Measurements from ENCODE around the gene SRP72.

SRP72 gene

DNA sequence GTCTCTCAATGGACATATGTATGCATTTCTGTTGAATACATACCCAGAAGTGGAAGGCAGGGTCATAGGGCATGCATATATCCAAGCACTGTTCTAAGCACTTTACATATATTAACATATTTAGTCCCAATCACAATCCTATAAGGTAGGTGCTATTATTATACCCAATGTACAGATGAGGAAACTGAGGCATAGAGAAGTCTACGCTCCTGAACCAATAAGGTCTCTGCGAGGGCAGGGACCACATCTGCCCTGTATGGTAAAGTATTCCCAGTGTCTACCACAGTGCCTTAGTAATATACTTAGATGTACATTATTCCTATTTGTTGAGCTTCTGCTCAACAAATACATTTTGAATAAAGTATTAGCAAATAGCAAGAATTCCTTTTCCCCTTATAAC is 37.2 kb upstream of the SRP72 start:
- TF ChIP-seq CTCF (IDR thresholded peaks at IDR 0.05; ENCODE audit: low read depth, low read length), result no peak
- DNase-seq (ENCODE audit: low read depth in 2 of 2), result no peak
- no peak overlapping the region for H3K4me3 ChIP-seq (replicated peaks in 1 of 2; ENCODE audit: low read depth in 2 of 2, low read length in 2 of 2)

DNA sequence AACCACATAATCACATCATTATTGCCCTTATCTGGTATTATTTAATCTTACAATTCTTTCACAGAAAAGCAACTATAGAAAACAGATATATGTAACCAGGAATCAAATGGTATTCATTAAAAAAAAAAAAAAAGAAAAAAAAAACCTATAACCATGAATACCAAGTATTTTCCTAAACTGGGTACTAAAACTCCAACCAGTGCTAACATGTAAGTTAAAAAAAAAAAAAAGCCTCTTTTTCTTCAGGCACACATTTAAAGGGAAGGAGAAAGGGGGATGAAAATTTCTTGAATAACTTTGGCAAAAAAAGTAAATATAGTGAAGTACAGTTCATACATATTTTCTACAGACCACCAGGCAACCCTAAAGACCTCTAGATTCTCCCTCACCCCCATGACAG is 34.1 kb upstream of the SRP72 start:
- DNase-seq (ENCODE audit: low read depth in 2 of 2), result no peak
- TF ChIP-seq CTCF (IDR thresholded peaks at IDR 0.05; ENCODE audit: low read depth, low read length), result no peak
- no peak overlapping the region for H3K4me3 ChIP-seq (replicated peaks in 1 of 2; ENCODE audit: low read depth in 2 of 2, low read length in 2 of 2)

- peak; percentile 65 to 76 for DNase-seq (ENCODE audit: low read depth in 2 of 2)
- TF ChIP-seq CTCF (IDR thresholded peaks at IDR 0.05; ENCODE audit: low read depth, low read length), result no peak
- H3K4me3 ChIP-seq (replicated peaks in 1 of 2; ENCODE audit: low read depth in 2 of 2, low read length in 2 of 2), result peak overlapping the region; percentile 65 to 85
These were observed 32.7 kb upstream of the SRP72 start for GRCh38 chr4:56434599-56435139.

DNA sequence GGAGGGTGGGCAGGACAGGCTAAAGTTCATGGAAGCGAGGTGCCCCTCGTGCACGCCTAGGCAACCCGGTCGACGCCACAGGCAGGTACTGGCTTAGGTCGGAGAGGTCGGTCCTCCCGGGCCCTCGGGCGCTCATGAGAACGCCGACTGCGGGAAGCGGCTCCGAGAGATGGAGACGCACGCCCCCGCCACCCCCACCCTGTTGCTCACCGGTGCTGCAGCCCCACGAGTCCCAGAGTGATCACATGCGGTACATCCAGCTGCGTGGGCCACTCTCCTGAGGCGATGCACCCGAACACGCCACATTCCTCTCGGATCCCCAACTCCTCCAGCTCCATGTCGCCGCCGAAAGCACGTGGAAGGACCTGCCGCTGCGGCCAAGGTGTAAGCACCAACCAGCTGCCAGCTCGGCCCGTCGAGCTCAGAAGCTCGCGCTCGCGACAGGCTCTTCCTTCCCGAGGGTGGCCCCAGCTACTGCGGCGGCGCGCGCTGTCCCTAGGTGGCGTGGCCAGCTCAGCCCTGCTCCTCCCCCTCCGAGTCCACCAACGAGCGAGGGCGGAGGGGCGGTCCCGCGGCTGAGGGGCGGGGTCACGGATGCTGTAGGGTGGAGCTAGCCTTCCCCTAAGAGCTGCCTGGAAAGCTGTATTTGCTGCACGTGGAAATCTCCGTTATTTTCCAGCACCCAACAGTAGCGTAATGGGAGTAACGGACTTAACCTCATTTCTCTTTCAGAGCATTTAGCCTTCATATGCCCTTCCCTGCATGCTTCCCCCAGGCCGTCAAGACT is 32.1 kb upstream of the SRP72 start, which contains the start of gene PPAT:
PPAT (minus strand) TSS at position 476 of the 787 bp plus-strand sequence; CDS start at position 338, 138 bp downstream.
- TF ChIP-seq CTCF (IDR thresholded peaks at IDR 0.05; ENCODE audit: low read depth, low read length), result no peak
- DNase-seq (ENCODE audit: low read depth in 2 of 2), result peak; percentile 98 to 99
- H3K4me3 ChIP-seq (replicated peaks in 1 of 2; ENCODE audit: low read depth in 2 of 2, low read length in 2 of 2), result peak within 1 kb of the TSS; percentile 65 to 85

- H3K4me3 ChIP-seq (replicated peaks in 1 of 2; ENCODE audit: low read depth in 2 of 2, low read length in 2 of 2), result no peak overlapping the region
- no peak for TF ChIP-seq CTCF (IDR thresholded peaks at IDR 0.05; ENCODE audit: low read depth, low read length)
- peak in 1 of 2 donors; percentile 18 for DNase-seq (ENCODE audit: low read depth in 2 of 2)
These were observed 28.7 kb upstream of the SRP72 start for GRCh38 chr4:56438766-56439165.

GRCh38 chr4:56440983-56441382 is 26.4 kb upstream of the SRP72 start:
- no peak overlapping the region for H3K4me3 ChIP-seq (replicated peaks in 1 of 2; ENCODE audit: low read depth in 2 of 2, low read length in 2 of 2)
- no peak for DNase-seq (ENCODE audit: low read depth in 2 of 2)
- TF ChIP-seq CTCF (IDR thresholded peaks at IDR 0.05; ENCODE audit: low read depth, low read length), result no peak
